HepG2 (cell line): ENCODE measurements around the gene CGNL1. TPM values are rescaled to one million over a fixed set of nuclear protein-coding genes. Genes with fewer than 3 reads are reported as not detected.

Experiments used
- ATAC-seq: fragments of 200-7000 bp; cut with Tn5 transposase; 3 replicates; pipeline ENCODE4 v1.9.1; 2020; ENCODE audit warnings: mild to moderate bottlenecking, moderate library complexity
- BruUV-seq: library from RNA; stranded (reverse); fragments of 400-500 nt; replicated peaks from 2 replicates; lab custom pipeline; 2021; lab: Mats Ljungman, UMichigan
- CTCF ChIA-PET: fragments of 300-600 bp; formaldehyde crosslinking; extraction: SDS; loops from one replicate; lab custom pipeline; 2021; ENCODE audit warnings: low total read pairs, inconsistent platforms, low intra/inter-chr PET ratio; lab: Yijun Ruan, JAX
- POLR2A ChIA-PET: fragments of 350-600 bp; sonication (Branson Sonifier 250); formaldehyde crosslinking; loops from one replicate; lab custom pipeline; 2020; ENCODE audit warnings: antibody characterized with exemption, inconsistent platforms; lab: Yijun Ruan, JAX
- DNase-seq: peaks from one replicate; pipeline ENCODE4 v3.0.0-alpha.2; 2015; ENCODE audit warnings: low spot score
- FAIRE-seq: peaks from 3 replicates; lab custom pipeline; 2011; peaks lifted over from hg19 to GRCh38; lab: Jason Lieb, UNC
- H2AFZ ChIP-seq: one replicate; pipeline ENCODE4 v1.6.1; 2011; ENCODE audit warnings: low read length, inconsistent platforms
- H3K27ac ChIP-seq: fragments of 300-600 bp; 3 replicates; pipeline ENCODE4 v1.8.0; 2011; ENCODE audit warnings: mixed run types, mild to moderate bottlenecking, mixed read lengths, low read length, inconsistent platforms; ENCODE audit not compliant: insufficient read depth; ENCODE audit errors: extremely low read length
- H3K27me3 ChIP-seq, 2 experiments: fragments of 200-600 bp in 1 of 2; 2 replicates in 1 of 2; 3 replicates in 1 of 2; pipeline versions ENCODE4 v1.6.0 to v1.8.0; 2011; ENCODE audit warnings: low read length in 2 of 2, mild to moderate bottlenecking in 2 of 2, moderate library complexity in 2 of 2, inconsistent platforms in 1 of 2; ENCODE audit not compliant: insufficient read depth in 2 of 2, control insufficient read depth in 1 of 2
- H3K36me3 ChIP-seq, 2 experiments: fragments of 200-600 bp in 1 of 2; replicated peaks in 1 of 2; 2 replicates in 1 of 2; 3 replicates in 1 of 2; pipeline versions ENCODE4 v1.5.1 to v1.8.0; 2011; ENCODE audit warnings: low read length in 2 of 2, inconsistent platforms in 1 of 2; ENCODE audit not compliant: insufficient read depth in 2 of 2, control insufficient read depth in 1 of 2
- H3K4me1 ChIP-seq: 2 replicates; pipeline ENCODE4 v1.5.1; 2012; ENCODE audit warnings: low read length, inconsistent platforms; ENCODE audit not compliant: insufficient read depth
- H3K4me2 ChIP-seq: 2 replicates; pipeline ENCODE4 v1.6.0; 2011; ENCODE audit warnings: low read depth, low read length, inconsistent platforms
- H3K4me3 ChIP-seq, 3 experiments: fragments of 200-600 bp in 1 of 3; sonication (generic), shearing (Covaris generic) in 1 of 3; replicated peaks in 1 of 3; 2 replicates each; pipeline ENCODE4 v1.5.1; 2011 to 2016; ENCODE audit warnings: low read length in 3 of 3, inconsistent platforms in 2 of 3, low read depth in 2 of 3, mild to moderate bottlenecking in 2 of 3, control low read depth in 1 of 3, mixed read lengths in 1 of 3; ENCODE audit not compliant: insufficient read depth in 1 of 3
- H3K79me2 ChIP-seq: one replicate; pipeline ENCODE4 v1.6.1; 2011; ENCODE audit warnings: low read length, inconsistent platforms; ENCODE audit not compliant: insufficient read depth
- H3K9ac ChIP-seq: 2 replicates; pipeline ENCODE4 v1.6.0; 2011; ENCODE audit warnings: mild to moderate bottlenecking, low read depth, low read length, inconsistent platforms; ENCODE audit not compliant: insufficient read depth
- H3K9me3 ChIP-seq: 2 replicates; pipeline ENCODE4 v1.5.1; 2012; ENCODE audit warnings: mild to moderate bottlenecking, low read length
- H4K20me1 ChIP-seq: 2 replicates; pipeline ENCODE4 v1.6.0; 2011; ENCODE audit warnings: inconsistent platforms, mild to moderate bottlenecking, low read length, moderate library complexity; ENCODE audit not compliant: insufficient read depth
- ARNTL ChIP-seq: sonication (generic); formaldehyde crosslinking; IDR thresholded peaks from 2 replicates; pipeline ENCODE4 v1.4.0; 2020; ENCODE audit warnings: mild to moderate bottlenecking, missing genetic modification reagents
- HIVEP1 ChIP-seq: sonication (generic); formaldehyde crosslinking; IDR thresholded peaks from 2 replicates; pipeline ENCODE4 v1.4.0; 2020; ENCODE audit warnings: mild to moderate bottlenecking, missing genetic modification reagents
- ISL2 ChIP-seq: sonication (generic); formaldehyde crosslinking; IDR thresholded peaks from 2 replicates; pipeline ENCODE4 v1.5.0; 2020; ENCODE audit warnings: missing genetic modification reagents
- KDM4B ChIP-seq: sonication (generic); formaldehyde crosslinking; IDR thresholded peaks from 2 replicates; pipeline ENCODE4 v1.4.0; 2020; ENCODE audit warnings: missing genetic modification reagents
- MED8 ChIP-seq: sonication (generic); formaldehyde crosslinking; IDR thresholded peaks from 2 replicates; pipeline ENCODE4 v1.8.1; 2023; ENCODE audit warnings: mild to moderate bottlenecking, missing genetic modification reagents; ENCODE audit not compliant: insufficient replicate concordance
- MYC ChIP-seq: sonication (generic); formaldehyde crosslinking; IDR thresholded peaks from 2 replicates; pipeline ENCODE4 v1.9.0; 2021; ENCODE audit warnings: missing genetic modification reagents, borderline replicate concordance
- POLR2G ChIP-seq: fragments of 200-400 bp; formaldehyde crosslinking; IDR thresholded peaks from 2 replicates; pipeline ENCODE4 v1.6.1; 2018; ENCODE audit warnings: mild to moderate bottlenecking, low read depth, low read length, moderate library complexity
- SNRNP70 ChIP-seq: fragments of 200-400 bp; formaldehyde crosslinking; IDR thresholded peaks from 2 replicates; pipeline ENCODE4 v1.6.1; 2017; ENCODE audit warnings: mild to moderate bottlenecking, low read depth, low read length, moderate library complexity
- SOX5 ChIP-seq: IDR thresholded peaks from 2 replicates; pipeline ENCODE4 v1.6.1; 2016; ENCODE audit warnings: borderline replicate concordance
- ZNF33A ChIP-seq: sonication (generic); formaldehyde crosslinking; IDR thresholded peaks from 2 replicates; pipeline ENCODE4 v1.5.1; 2020; ENCODE audit warnings: missing genetic modification reagents, mild to moderate bottlenecking, moderate library complexity, borderline replicate concordance
- ZNF496 ChIP-seq: sonication (generic); formaldehyde crosslinking; IDR thresholded peaks from 2 replicates; pipeline ENCODE4 v1.8.1; 2023; ENCODE audit warnings: mild to moderate bottlenecking, moderate library complexity, missing genetic modification reagents; ENCODE audit not compliant: insufficient replicate concordance
- ZNF766 ChIP-seq: sonication (generic); formaldehyde crosslinking; IDR thresholded peaks from 2 replicates; pipeline ENCODE4 v1.5.0; 2020; ENCODE audit warnings: missing genetic modification reagents, borderline replicate concordance
- WGBS: methylation state at CpG from one replicate; pipeline ENCODE4 v1.1.6; 2017; ENCODE audit warnings: low lambda C conversion rate; 5-methylcytosine and 5-hydroxymethylcytosine counted together
- in situ Hi-C: cut with HindIII; loops from 2 replicates; pipeline ENCODE4 v1.10.0; 2017; ENCODE audit warnings: low pct_unique_long_range_greater_than_20kb; ENCODE audit not compliant: extremely low pct_ligation_motif_present
- intact Hi-C: fragments of 100-400 bp; cut with micrococcal nuclease; formaldehyde crosslinking; loops from one replicate; pipeline ENCODE4 v1.10.0; 2022; ENCODE audit not compliant: unreplicated experiment
- polyA plus RNA-seq, 8 experiments: library from polyadenylated mRNA; depleted of rRNA in 3 of 8; stranded (reverse) in 7 of 8; unstranded in 1 of 8; fragments of >200 nt; fragmentation: Illumina TruSeq in 4 of 8; extraction: Trizol in 4 of 8; gene quantifications; 2 replicates each; pipeline versions ENCODE4 v1.2.1 to v1.2.3, GENCODE V29; 2011 to 2016; ENCODE audit warnings: low read depth in 4 of 8, missing spikeins in 1 of 8, mixed read lengths in 1 of 8; ENCODE audit not compliant: insufficient read depth in 1 of 8
- total RNA-seq, 5 experiments: library from RNA; depleted of rRNA; stranded (reverse); fragments of >200 nt; fragmentation: Illumina TruSeq; extraction: Trizol; gene quantifications; 2 replicates each; pipeline ENCODE4 v1.2.3, GENCODE V29; 2016; ENCODE audit warnings: low read depth in 1 of 5
- TF ChIP-seq, protein P1 (sequence below): IDR thresholded peaks from 2 replicates; pipeline ENCODE4 v1.6.1; 2016; ENCODE audit warnings: low read depth, control low read depth
- TF ChIP-seq, protein P2 (sequence below): sonication (generic); formaldehyde crosslinking; IDR thresholded peaks from 2 replicates; pipeline ENCODE4 v1.8.0; 2022; ENCODE audit warnings: missing genetic modification reagents, mild to moderate bottlenecking, moderate library complexity, borderline replicate concordance
- TF ChIP-seq, protein P3 (sequence below): sonication (generic); formaldehyde crosslinking; conservative IDR thresholded peaks from 2 replicates; pipeline ENCODE4 v1.8.1; 2023; ENCODE audit warnings: missing genetic modification reagents
- TF ChIP-seq, protein P4 (sequence below): sonication (generic); formaldehyde crosslinking; IDR thresholded peaks from 2 replicates; pipeline ENCODE4 v1.4.0; 2020; ENCODE audit warnings: missing genetic modification reagents

The CGNL1 gene
- total and polyA plus RNA-seq, 2 of the 13 experiments (the other 11 are each of a cell fraction or from before 2014, with no cell fraction given), result 5.6 to 15.6 TPM

DNA sequence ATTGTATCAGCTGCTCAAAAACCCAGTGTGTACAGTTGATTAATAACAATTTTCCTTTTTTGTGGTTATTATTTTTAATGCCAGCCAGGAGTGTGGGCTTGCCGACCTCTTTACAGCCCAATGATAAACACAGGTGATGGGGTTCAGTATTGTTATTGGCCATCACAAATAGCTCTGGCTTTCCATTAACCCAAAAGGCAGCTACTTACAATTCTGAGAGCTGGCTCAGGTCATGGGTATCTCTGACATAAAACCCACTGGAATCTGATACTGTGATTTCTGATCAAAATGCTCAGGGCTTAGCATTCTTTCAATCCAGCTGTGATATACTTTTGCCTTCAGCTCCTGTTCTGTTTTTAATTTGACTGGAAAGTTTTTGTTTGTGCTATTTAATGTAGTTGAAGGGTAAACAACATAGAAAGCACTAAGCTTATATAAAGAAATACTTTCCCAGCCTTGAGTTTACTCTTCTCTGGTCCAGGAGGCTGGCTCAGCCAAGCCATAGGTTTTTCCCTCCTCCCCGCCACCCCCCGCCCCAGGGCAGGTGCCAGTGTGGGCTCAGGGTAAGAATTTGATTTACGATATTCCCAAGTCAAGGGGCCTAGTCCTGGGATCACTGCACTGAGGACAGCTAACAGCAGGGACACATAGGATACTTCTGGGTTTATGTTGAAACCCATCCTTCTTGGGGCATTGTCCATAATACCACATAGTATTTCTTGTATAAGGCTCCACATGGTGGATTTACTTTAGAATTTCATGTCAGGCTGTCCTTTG lies 161.4 kb downstream of the CGNL1 start:
- ATAC-seq, result no peak
- no peak overlapping the region for H2AFZ ChIP-seq
- no peak overlapping the region for H3K4me3 ChIP-seq
- no peak overlapping the region for H3K27ac ChIP-seq
- peaks cover 14% of the 10 kb centered on the region for H3K4me1 ChIP-seq
- 85% methylated on average over 4 of the region's 4 CpGs for WGBS
- intact Hi-C loops, result no loop called here
- H4K20me1 ChIP-seq, result no peaks in the 10 kb centered on the region
- no peak overlapping the region for H3K4me2 ChIP-seq
- no TSS peak for BruUV-seq
- no peak overlapping the region for H3K9ac ChIP-seq
- no peaks in the 10 kb centered on the region for H3K27me3 ChIP-seq
- DNase-seq, result no peak
- peaks cover 3 to 6% of the 10 kb centered on the region in 2 experiments; a peak in 2 of 5 replicates for H3K36me3 ChIP-seq
- ChIA-PET CTCF (no interaction called here), POLR2A (no interaction called here)
- no peaks in the 10 kb centered on the region for H3K79me2 ChIP-seq
- in situ Hi-C loops, result loop anchor here (25.0 kb wide), 3 partner anchors 375 to 1050 kb away; no protein-coding TSS in a partner anchor
- no peaks in the 10 kb centered on the region for H3K9me3 ChIP-seq
- no peak for FAIRE-seq
- TF ChIP-seq HIVEP1 (CRISPR knock-in tag) (no peak), SNRNP70 (no peak), MED8 (CRISPR knock-in tag) (no peak), POLR2G (no peak), ZNF766 (CRISPR knock-in tag) (no peak), KDM4B (CRISPR knock-in tag) (no peak), ISL2 (no peak), ZNF33A (no peak), ZNF496 (CRISPR knock-in tag) (no peak), MYC (no peak), SOX5 (CRISPR knock-in tag) (no peak), ARNTL (CRISPR knock-in tag) (no peak)
- TF ChIP-seq, protein P1, sequence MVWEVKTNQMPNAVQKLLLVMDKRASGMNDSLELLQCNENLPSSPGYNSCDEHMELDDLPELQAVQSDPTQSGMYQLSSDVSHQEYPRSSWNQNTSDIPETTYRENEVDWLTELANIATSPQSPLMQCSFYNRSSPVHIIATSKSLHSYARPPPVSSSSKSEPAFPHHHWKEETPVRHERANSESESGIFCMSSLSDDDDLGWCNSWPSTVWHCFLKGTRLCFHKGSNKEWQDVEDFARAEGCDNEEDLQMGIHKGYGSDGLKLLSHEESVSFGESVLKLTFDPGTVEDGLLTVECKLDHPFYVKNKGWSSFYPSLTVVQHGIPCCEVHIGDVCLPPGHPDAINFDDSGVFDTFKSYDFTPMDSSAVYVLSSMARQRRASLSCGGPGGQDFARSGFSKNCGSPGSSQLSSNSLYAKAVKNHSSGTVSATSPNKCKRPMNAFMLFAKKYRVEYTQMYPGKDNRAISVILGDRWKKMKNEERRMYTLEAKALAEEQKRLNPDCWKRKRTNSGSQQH, result no peak
- TF ChIP-seq, protein P2, sequence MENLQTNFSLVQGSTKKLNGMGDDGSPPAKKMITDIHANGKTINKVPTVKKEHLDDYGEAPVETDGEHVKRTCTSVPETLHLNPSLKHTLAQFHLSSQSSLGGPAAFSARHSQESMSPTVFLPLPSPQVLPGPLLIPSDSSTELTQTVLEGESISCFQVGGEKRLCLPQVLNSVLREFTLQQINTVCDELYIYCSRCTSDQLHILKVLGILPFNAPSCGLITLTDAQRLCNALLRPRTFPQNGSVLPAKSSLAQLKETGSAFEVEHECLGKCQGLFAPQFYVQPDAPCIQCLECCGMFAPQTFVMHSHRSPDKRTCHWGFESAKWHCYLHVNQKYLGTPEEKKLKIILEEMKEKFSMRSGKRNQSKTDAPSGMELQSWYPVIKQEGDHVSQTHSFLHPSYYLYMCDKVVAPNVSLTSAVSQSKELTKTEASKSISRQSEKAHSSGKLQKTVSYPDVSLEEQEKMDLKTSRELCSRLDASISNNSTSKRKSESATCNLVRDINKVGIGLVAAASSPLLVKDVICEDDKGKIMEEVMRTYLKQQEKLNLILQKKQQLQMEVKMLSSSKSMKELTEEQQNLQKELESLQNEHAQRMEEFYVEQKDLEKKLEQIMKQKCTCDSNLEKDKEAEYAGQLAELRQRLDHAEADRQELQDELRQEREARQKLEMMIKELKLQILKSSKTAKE (CRISPR knock-in tag), result no peak
- TF ChIP-seq, protein P3, sequence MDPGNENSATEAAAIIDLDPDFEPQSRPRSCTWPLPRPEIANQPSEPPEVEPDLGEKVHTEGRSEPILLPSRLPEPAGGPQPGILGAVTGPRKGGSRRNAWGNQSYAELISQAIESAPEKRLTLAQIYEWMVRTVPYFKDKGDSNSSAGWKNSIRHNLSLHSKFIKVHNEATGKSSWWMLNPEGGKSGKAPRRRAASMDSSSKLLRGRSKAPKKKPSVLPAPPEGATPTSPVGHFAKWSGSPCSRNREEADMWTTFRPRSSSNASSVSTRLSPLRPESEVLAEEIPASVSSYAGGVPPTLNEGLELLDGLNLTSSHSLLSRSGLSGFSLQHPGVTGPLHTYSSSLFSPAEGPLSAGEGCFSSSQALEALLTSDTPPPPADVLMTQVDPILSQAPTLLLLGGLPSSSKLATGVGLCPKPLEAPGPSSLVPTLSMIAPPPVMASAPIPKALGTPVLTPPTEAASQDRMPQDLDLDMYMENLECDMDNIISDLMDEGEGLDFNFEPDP (CRISPR knock-in tag), result no peak
- TF ChIP-seq, protein P4, sequence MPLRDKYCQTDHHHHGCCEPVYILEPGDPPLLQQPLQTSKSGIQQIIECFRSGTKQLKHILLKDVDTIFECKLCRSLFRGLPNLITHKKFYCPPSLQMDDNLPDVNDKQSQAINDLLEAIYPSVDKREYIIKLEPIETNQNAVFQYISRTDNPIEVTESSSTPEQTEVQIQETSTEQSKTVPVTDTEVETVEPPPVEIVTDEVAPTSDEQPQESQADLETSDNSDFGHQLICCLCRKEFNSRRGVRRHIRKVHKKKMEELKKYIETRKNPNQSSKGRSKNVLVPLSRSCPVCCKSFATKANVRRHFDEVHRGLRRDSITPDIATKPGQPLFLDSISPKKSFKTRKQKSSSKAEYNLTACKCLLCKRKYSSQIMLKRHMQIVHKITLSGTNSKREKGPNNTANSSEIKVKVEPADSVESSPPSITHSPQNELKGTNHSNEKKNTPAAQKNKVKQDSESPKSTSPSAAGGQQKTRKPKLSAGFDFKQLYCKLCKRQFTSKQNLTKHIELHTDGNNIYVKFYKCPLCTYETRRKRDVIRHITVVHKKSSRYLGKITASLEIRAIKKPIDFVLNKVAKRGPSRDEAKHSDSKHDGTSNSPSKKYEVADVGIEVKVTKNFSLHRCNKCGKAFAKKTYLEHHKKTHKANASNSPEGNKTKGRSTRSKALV, result no peak
